K562 (cell line): ENCODE measurements around the gene DISP1. TPM values are rescaled to one million over a fixed set of nuclear protein-coding genes. Genes with fewer than 3 reads are reported as not detected.

Source experiments
- ATAC-seq: fragments of 200-7000 bp; cut with Tn5 transposase; 3 replicates; pipeline ENCODE4 v1.9.1; 2020; ENCODE audit warnings: moderate library complexity
- BruUV-seq: library from RNA; stranded (reverse); fragments of 400-500 nt; replicated peaks from 2 replicates; lab custom pipeline; 2021; lab: Mats Ljungman, UMichigan
- CTCF ChIA-PET: fragments of 300-600 bp; formaldehyde crosslinking; extraction: SDS; loops from one replicate; lab custom pipeline; 2021; ENCODE audit warnings: low intra/inter-chr PET ratio; lab: Yijun Ruan, JAX
- POLR2A ChIA-PET: fragments of 300-600, 350-650 bp; sonication (Branson Sonifier 250); formaldehyde crosslinking; extraction: SDS; loops from one replicate; lab custom pipeline; 2021; ENCODE audit warnings: antibody characterized with exemption, inconsistent platforms; lab: Yijun Ruan, JAX
- DNase-seq, 4 experiments: peaks; one replicate each; pipeline versions ENCODE4 v3.0.0 to v3.0.0-alpha.2; 2011 to 2018; ENCODE audit warnings: low spot score in 3 of 4, mixed read lengths in 3 of 4; ENCODE audit errors: extremely low read depth in 1 of 4
- FAIRE-seq: peaks from 2 replicates; lab custom pipeline; 2011; peaks lifted over from hg19 to GRCh38; lab: Jason Lieb, UNC
- H2AFZ ChIP-seq: 2 replicates; pipeline ENCODE4 v1.6.0; 2011; ENCODE audit warnings: low read depth, low read length, control low read depth, inconsistent platforms
- H3K27ac ChIP-seq: fragments of 200-600 bp; 3 replicates; pipeline ENCODE4 v1.8.0; 2011; ENCODE audit warnings: low read depth, mild to moderate bottlenecking, control low read depth, inconsistent platforms, low read length, moderate library complexity, mixed read lengths; ENCODE audit errors: extremely low read depth
- H3K27me3 ChIP-seq, 2 experiments: fragments of 300-600 bp in 1 of 2; 2 replicates in 1 of 2; 3 replicates in 1 of 2; pipeline versions ENCODE4 v1.6.0 to v1.8.0; 2011; ENCODE audit warnings: inconsistent platforms in 2 of 2, low read length in 2 of 2, mild to moderate bottlenecking in 1 of 2, mixed read lengths in 1 of 2, moderate library complexity in 1 of 2; ENCODE audit not compliant: control insufficient read depth in 2 of 2, insufficient read depth in 2 of 2
- H3K36me3 ChIP-seq: fragments of 300-600 bp; 3 replicates; pipeline ENCODE4 v1.8.0; 2011; ENCODE audit warnings: mild to moderate bottlenecking, low read length, inconsistent platforms; ENCODE audit not compliant: control insufficient read depth, insufficient read depth
- H3K4me1 ChIP-seq, 2 experiments: fragments of 200-600 bp in 1 of 2; replicated peaks in 1 of 2; 2 replicates in 1 of 2; 3 replicates in 1 of 2; pipeline versions ENCODE4 v1.5.1 to v1.8.0; 2011; ENCODE audit warnings: inconsistent platforms in 2 of 2, low read length in 2 of 2, mild to moderate bottlenecking in 1 of 2, mixed read lengths in 1 of 2, moderate library complexity in 1 of 2; ENCODE audit not compliant: control insufficient read depth in 2 of 2, insufficient read depth in 2 of 2
- H3K4me2 ChIP-seq: 2 replicates; pipeline ENCODE4 v1.6.1; 2011; ENCODE audit warnings: low read length, control low read depth, inconsistent platforms, mixed read lengths; ENCODE audit not compliant: insufficient read depth
- H3K4me3 ChIP-seq: fragments of 200-600 bp; sonication (generic), shearing (Covaris generic); 2 replicates; pipeline ENCODE4 v1.5.1; 2016; ENCODE audit warnings: control low read depth, inconsistent platforms
- H3K79me2 ChIP-seq: fragments of 200-600 bp; 3 replicates; pipeline ENCODE4 v1.8.0; 2011; ENCODE audit warnings: low read length, inconsistent platforms; ENCODE audit not compliant: control insufficient read depth, insufficient read depth
- H3K9ac ChIP-seq, 2 experiments: 2 replicates each; pipeline versions ENCODE4 v1.6.0 to v1.6.1; 2011; ENCODE audit warnings: low read depth in 2 of 2, low read length in 2 of 2, control low read depth in 1 of 2, inconsistent platforms in 1 of 2, mild to moderate bottlenecking in 1 of 2, mixed read lengths in 1 of 2; ENCODE audit not compliant: insufficient read depth in 1 of 2
- H3K9me1 ChIP-seq: one replicate; pipeline ENCODE4 v1.6.0; 2011; ENCODE audit warnings: inconsistent platforms, mild to moderate bottlenecking, low read length, moderate library complexity; ENCODE audit not compliant: control insufficient read depth, insufficient read depth
- H3K9me3 ChIP-seq: replicated peaks from 2 replicates; pipeline ENCODE4 v1.5.1; 2011; ENCODE audit warnings: low read depth, low read length, inconsistent platforms; ENCODE audit not compliant: control insufficient read depth, insufficient read depth
- H4K20me1 ChIP-seq: replicated peaks from 2 replicates; pipeline ENCODE4 v1.6.1; 2011; ENCODE audit warnings: low read length, inconsistent platforms, mixed read lengths; ENCODE audit not compliant: control insufficient read depth, insufficient read depth
- BHLHE40 ChIP-seq: IDR thresholded peaks from 2 replicates; pipeline ENCODE4 v1.6.1; 2011; ENCODE audit warnings: low read length, improper control_type of control experiment
- DMBX1 ChIP-seq: fragments of 250-450 bp; sonication (Bioruptor Pico); IDR thresholded peaks from 2 replicates; pipeline ENCODE4 v1.8.0; 2022; ENCODE audit warnings: inconsistent platforms, mild to moderate bottlenecking, moderate library complexity, borderline replicate concordance
- HMG20B ChIP-seq: fragments of 250-450 bp; sonication (Bioruptor Pico); IDR thresholded peaks from 2 replicates; pipeline ENCODE4 v1.5.0; 2021; ENCODE audit warnings: mild to moderate bottlenecking
- KLF13 ChIP-seq: fragments of 450-650 bp; IDR thresholded peaks from 2 replicates; pipeline ENCODE4 v1.6.1; 2016; ENCODE audit warnings: missing genetic modification characterization, low read depth, mild to moderate bottlenecking, missing compliant biosample characterization, moderate library complexity, borderline replicate concordance
- MAFG ChIP-seq: fragments of 450-650 bp; conservative IDR thresholded peaks from 2 replicates; pipeline ENCODE4 v1.6.1; 2016; ENCODE audit warnings: missing genetic modification characterization, missing compliant biosample characterization
- POLR2A ChIP-seq: fragments of 450-650 bp; conservative IDR thresholded peaks from 2 replicates; pipeline ENCODE4 v1.6.1; 2016
- POLR2AphosphoS2 ChIP-seq: IDR thresholded peaks from 2 replicates; pipeline ENCODE4 v1.6.1; 2012; ENCODE audit warnings: low read length, improper control_type of control experiment
- PRPF4 ChIP-seq: fragments of 200-400 bp; formaldehyde crosslinking; IDR thresholded peaks from one replicate; pipeline ENCODE4 v1.6.1; 2017; ENCODE audit warnings: low read length, low read depth, mild to moderate bottlenecking; ENCODE audit not compliant: insufficient read depth, poor library complexity, severe bottlenecking
- RBM25 ChIP-seq: fragments of 200-400 bp; formaldehyde crosslinking; IDR thresholded peaks from 2 replicates; pipeline ENCODE4 v1.6.1; 2018; ENCODE audit warnings: low read length, low read depth, moderate library complexity; ENCODE audit not compliant: severe bottlenecking
- RBM34 ChIP-seq: fragments of 200-400 bp; formaldehyde crosslinking; IDR thresholded peaks from 2 replicates; pipeline ENCODE4 v1.6.1; 2018; ENCODE audit warnings: low read length, borderline replicate concordance; ENCODE audit not compliant: insufficient read depth
- SMARCA4 ChIP-seq: fragments of 450-650 bp; IDR thresholded peaks from 2 replicates; pipeline ENCODE4 v1.6.1; 2016
- SMARCC2 ChIP-seq: fragments of 450-650 bp; IDR thresholded peaks from 2 replicates; pipeline ENCODE4 v1.6.1; 2017; ENCODE audit warnings: antibody characterized with exemption, moderate library complexity, mild to moderate bottlenecking, low read depth
- TRIM24 ChIP-seq, 2 experiments: fragments of 450-650 bp; IDR thresholded peaks; 2 replicates each; pipeline ENCODE4 v1.6.1; 2016
- TRIM28 ChIP-seq: fragments of 450-650 bp; IDR thresholded peaks from 2 replicates; pipeline ENCODE4 v1.6.1; 2017
- ZNF696 ChIP-seq: fragments of 250-450 bp; sonication (Bioruptor Pico); conservative IDR thresholded peaks from 2 replicates; pipeline ENCODE4 v1.4.0; 2020; ENCODE audit warnings: mild to moderate bottlenecking, moderate library complexity
- WGBS: fragments of 100-300 bp; shearing (Covaris generic); methylation state at CpG from one replicate; pipeline ENCODE4 v1.1.6; 2016; ENCODE audit warnings: low coverage, mixed read lengths; ENCODE audit not compliant: insufficient coverage; ENCODE audit errors: missing lambda C conversion rate; 5-methylcytosine and 5-hydroxymethylcytosine counted together
- in situ Hi-C: fragments of 300-500 bp; cut with MboI; formaldehyde crosslinking; loops from 4 replicates; pipeline ENCODE4 v1.15.0; 2018; ENCODE audit warnings: inconsistent platforms, mixed read lengths
- intact Hi-C: fragments of 100-400 bp; cut with micrococcal nuclease; formaldehyde crosslinking; loops from 2 replicates; pipeline ENCODE4 v1.14.2; 2022
- polyA plus RNA-seq, 8 experiments: library from polyadenylated mRNA; depleted of rRNA in 4 of 8; stranded (reverse) in 5 of 8; unstranded in 3 of 8; fragments of >200 nt; fragmentation: Nextera tagmentation in 2 of 8; fragmentation: Illumina TruSeq in 1 of 8; extraction: Ambion mirVana in 2 of 8; extraction: Trizol in 1 of 8; gene quantifications; 2 replicates each; pipeline versions ENCODE4 v1.2.1 to v1.2.3, GENCODE V29; 2011 to 2014; ENCODE audit warnings: inconsistent platforms in 1 of 8, missing spikeins in 1 of 8
- total RNA-seq, 7 experiments: library from RNA; depleted of rRNA in 6 of 7; stranded (reverse); fragments of >200 nt in 6 of 7; fragmentation: Illumina TruSeq in 2 of 7; extraction: Trizol in 2 of 7; gene quantifications; 2 replicates each; pipeline versions ENCODE4 v1.2.1 to v1.2.3, GENCODE V29; 2011 to 2021; ENCODE audit warnings: low replicate concordance in 1 of 7
- TF ChIP-seq, protein P1 (sequence below): fragments of 450-650 bp; IDR thresholded peaks from 2 replicates; pipeline ENCODE4 v1.6.1; 2017; ENCODE audit warnings: antibody characterized with exemption
- TF ChIP-seq, protein P2 (sequence below): fragments of 450-650 bp; formaldehyde crosslinking; IDR thresholded peaks from 2 replicates; pipeline ENCODE4 v1.4.0; 2020; ENCODE audit warnings: mild to moderate bottlenecking, moderate library complexity
- TF ChIP-seq, protein P3 (sequence below), 2 experiments: fragments of 450-650 bp in 1 of 2; IDR thresholded peaks; 2 replicates each; pipeline ENCODE4 v1.6.1; 2011 to 2017; ENCODE audit warnings: low read depth in 2 of 2, antibody characterized with exemption in 1 of 2, borderline replicate concordance in 1 of 2, low read length in 1 of 2, mild to moderate bottlenecking in 1 of 2, mixed read lengths in 1 of 2; ENCODE audit not compliant: control insufficient read depth in 1 of 2

Gene DISP1
- total and polyA plus RNA-seq, 9 of the 15 experiments (the other 6 are each of a cell fraction or from before 2014, with no cell fraction given) = 0.02 to 0.35 (median 0.04) TPM; not detected in 2

DNA sequence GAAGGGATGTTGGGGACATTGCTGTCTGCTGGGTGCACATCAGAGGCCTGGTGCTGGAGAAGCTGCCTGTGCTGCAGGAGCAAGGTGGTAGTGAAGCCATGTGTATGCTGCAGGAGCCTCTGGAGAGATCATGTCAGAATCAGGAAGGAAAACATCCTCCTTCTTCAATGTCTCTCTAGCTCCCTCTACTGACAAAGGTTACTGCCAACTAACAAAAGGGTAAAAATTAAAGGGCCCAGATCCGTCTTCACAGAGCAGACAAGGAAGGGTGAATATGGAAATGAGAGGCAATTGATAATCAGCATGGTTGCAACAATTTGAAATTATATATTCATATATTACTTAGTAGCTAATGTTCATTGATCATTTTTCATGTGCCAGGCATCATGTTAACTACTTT is 45.7 kb upstream of the DISP1 start:
- ATAC-seq (peak; percentile 36; the same call in 1 of the 3 replicates), DNase-seq (peak in 3 of 4 experiments; percentile 32 to 35 (median 33)), FAIRE-seq (peak; percentile 15)
- Histone ChIP-seq H3K9ac (no peak overlapping the region), H3K36me3 (no peaks in the 10 kb centered on the region), H3K79me2 (no peaks in the 10 kb centered on the region), H2AFZ (no peak overlapping the region), H3K4me1 (no peaks in the 10 kb centered on the region), H4K20me1 (no peaks in the 10 kb centered on the region), H3K9me1 (no peaks in the 10 kb centered on the region), H3K4me3 (no peak overlapping the region), H3K27ac (no peak overlapping the region), H3K27me3 (no peaks in the 10 kb centered on the region), H3K9me3 (no peaks in the 10 kb centered on the region), H3K4me2 (no peak overlapping the region)
- ChIA-PET POLR2A (no interaction called here), CTCF (no interaction called here)
- no TSS peak for BruUV-seq
- WGBS = 11% methylated on average over 1 of the region's 1 CpG
- in situ Hi-C loops = no loop called here
- intact Hi-C loops = loop anchor here (2.0 kb wide), 1 partner anchor 304 kb away; no protein-coding TSS in a partner anchor
- no peak for TF ChIP-seq ZNF696 (CRISPR knock-in tag)
- TF ChIP-seq PRPF4 = no peak
- TF ChIP-seq TRIM28 = peak; percentile 95
- no peak for TF ChIP-seq SMARCC2
- no peak for TF ChIP-seq RBM34
- TF ChIP-seq TRIM24 (IDR thresholded peaks at IDR 0.05) = peak; percentile 25 to 58; a peak in 1 of 4 replicates
- TF ChIP-seq BHLHE40 = no peak
- TF ChIP-seq HMG20B = no peak
- TF ChIP-seq, protein P1, sequence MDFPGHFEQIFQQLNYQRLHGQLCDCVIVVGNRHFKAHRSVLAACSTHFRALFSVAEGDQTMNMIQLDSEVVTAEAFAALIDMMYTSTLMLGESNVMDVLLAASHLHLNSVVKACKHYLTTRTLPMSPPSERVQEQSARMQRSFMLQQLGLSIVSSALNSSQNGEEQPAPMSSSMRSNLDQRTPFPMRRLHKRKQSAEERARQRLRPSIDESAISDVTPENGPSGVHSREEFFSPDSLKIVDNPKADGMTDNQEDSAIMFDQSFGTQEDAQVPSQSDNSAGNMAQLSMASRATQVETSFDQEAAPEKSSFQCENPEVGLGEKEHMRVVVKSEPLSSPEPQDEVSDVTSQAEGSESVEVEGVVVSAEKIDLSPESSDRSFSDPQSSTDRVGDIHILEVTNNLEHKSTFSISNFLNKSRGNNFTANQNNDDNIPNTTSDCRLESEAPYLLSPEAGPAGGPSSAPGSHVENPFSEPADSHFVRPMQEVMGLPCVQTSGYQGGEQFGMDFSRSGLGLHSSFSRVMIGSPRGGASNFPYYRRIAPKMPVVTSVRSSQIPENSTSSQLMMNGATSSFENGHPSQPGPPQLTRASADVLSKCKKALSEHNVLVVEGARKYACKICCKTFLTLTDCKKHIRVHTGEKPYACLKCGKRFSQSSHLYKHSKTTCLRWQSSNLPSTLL = no peak
- no peak for TF ChIP-seq SMARCA4
- TF ChIP-seq POLR2AphosphoS2 = no peak
- no peak for TF ChIP-seq KLF13
- TF ChIP-seq, protein P2, sequence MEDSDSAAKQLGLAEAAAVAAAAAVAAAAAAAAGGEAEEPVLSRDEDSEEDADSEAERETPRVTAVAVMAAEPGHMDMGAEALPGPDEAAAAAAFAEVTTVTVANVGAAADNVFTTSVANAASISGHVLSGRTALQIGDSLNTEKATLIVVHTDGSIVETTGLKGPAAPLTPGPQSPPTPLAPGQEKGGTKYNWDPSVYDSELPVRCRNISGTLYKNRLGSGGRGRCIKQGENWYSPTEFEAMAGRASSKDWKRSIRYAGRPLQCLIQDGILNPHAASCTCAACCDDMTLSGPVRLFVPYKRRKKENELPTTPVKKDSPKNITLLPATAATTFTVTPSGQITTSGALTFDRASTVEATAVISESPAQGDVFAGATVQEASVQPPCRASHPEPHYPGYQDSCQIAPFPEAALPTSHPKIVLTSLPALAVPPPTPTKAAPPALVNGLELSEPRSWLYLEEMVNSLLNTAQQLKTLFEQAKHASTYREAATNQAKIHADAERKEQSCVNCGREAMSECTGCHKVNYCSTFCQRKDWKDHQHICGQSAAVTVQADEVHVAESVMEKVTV (CRISPR knock-in tag) = no peak
- no peak for TF ChIP-seq DMBX1 (CRISPR knock-in tag)
- TF ChIP-seq MAFG (tag) = no peak
- TF ChIP-seq, protein P3, sequence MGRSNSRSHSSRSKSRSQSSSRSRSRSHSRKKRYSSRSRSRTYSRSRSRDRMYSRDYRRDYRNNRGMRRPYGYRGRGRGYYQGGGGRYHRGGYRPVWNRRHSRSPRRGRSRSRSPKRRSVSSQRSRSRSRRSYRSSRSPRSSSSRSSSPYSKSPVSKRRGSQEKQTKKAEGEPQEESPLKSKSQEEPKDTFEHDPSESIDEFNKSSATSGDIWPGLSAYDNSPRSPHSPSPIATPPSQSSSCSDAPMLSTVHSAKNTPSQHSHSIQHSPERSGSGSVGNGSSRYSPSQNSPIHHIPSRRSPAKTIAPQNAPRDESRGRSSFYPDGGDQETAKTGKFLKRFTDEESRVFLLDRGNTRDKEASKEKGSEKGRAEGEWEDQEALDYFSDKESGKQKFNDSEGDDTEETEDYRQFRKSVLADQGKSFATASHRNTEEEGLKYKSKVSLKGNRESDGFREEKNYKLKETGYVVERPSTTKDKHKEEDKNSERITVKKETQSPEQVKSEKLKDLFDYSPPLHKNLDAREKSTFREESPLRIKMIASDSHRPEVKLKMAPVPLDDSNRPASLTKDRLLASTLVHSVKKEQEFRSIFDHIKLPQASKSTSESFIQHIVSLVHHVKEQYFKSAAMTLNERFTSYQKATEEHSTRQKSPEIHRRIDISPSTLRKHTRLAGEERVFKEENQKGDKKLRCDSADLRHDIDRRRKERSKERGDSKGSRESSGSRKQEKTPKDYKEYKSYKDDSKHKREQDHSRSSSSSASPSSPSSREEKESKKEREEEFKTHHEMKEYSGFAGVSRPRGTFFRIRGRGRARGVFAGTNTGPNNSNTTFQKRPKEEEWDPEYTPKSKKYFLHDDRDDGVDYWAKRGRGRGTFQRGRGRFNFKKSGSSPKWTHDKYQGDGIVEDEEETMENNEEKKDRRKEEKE (IDR thresholded peaks at IDR 0.05; ENCODE audit: borderline replicate concordance in 1 of 2, control insufficient read depth in 1 of 2, low read depth in 2 of 2, low read length in 1 of 2) = no peak
- TF ChIP-seq RBM25 = peak; percentile 89
- no peak for TF ChIP-seq POLR2A
